Endothelial cell of umbilical vein (primary cell): Measurements from ENCODE around the gene SCP2. TPM values are rescaled to one million over a fixed set of nuclear protein-coding genes. Genes with fewer than 3 reads are reported as not detected.

Experiments
- BruUV-seq: library from RNA; stranded (reverse); fragments of 400-500 nt; replicated peaks from 2 replicates; lab custom pipeline; 2021; lab: Mats Ljungman, UMichigan
- CTCF ChIA-PET: fragments of 300-600, 350-600 bp; sonication (Branson Sonifier 250); formaldehyde crosslinking; loops from one replicate; lab custom pipeline; 2021; ENCODE audit warnings: antibody characterized with exemption, inconsistent platforms; lab: Charles Lee
- POLR2A ChIA-PET: fragments of 300-600, 350-600 bp; sonication (Branson Sonifier 250); formaldehyde crosslinking; loops from one replicate; lab custom pipeline; 2021; ENCODE audit warnings: antibody characterized with exemption, inconsistent platforms; lab: Charles Lee
- DNase-seq: peaks from one replicate; pipeline ENCODE4 v3.0.0-alpha.2; 2011; ENCODE audit warnings: low read depth, low spot score
- FAIRE-seq: peaks from 2 replicates; lab custom pipeline; 2011; peaks lifted over from hg19 to GRCh38; lab: Jason Lieb, UNC
- H2AFZ ChIP-seq: 2 replicates; pipeline ENCODE4 v1.6.0; 2012; ENCODE audit warnings: low read depth, low read length, control low read depth, inconsistent platforms
- H3K27ac ChIP-seq: 2 replicates; pipeline ENCODE4 v1.5.1; 2011; ENCODE audit warnings: low read depth, mild to moderate bottlenecking, control low read depth, low read length, moderate library complexity; ENCODE audit not compliant: insufficient read depth
- H3K27me3 ChIP-seq, 2 experiments: 2 replicates each; pipeline versions ENCODE4 v1.6.0 to v1.6.1; 2011; ENCODE audit warnings: low read length in 2 of 2, mixed read lengths in 1 of 2; ENCODE audit not compliant: control insufficient read depth in 2 of 2, insufficient read depth in 2 of 2
- H3K36me3 ChIP-seq, 2 experiments: 2 replicates in 1 of 2; 3 replicates in 1 of 2; pipeline ENCODE4 v1.5.1; 2011; ENCODE audit warnings: low read length in 2 of 2, mild to moderate bottlenecking in 1 of 2, moderate library complexity in 1 of 2; ENCODE audit not compliant: control insufficient read depth in 2 of 2, insufficient read depth in 2 of 2; ENCODE audit errors: extremely low read depth in 1 of 2
- H3K4me1 ChIP-seq: 3 replicates; pipeline ENCODE4 v1.5.1; 2011; ENCODE audit warnings: mild to moderate bottlenecking, low read length; ENCODE audit not compliant: control insufficient read depth, insufficient read depth; ENCODE audit errors: extremely low read depth
- H3K4me2 ChIP-seq: 2 replicates; pipeline ENCODE4 v1.6.1; 2011; ENCODE audit warnings: low read length, control low read depth, mixed read lengths; ENCODE audit not compliant: insufficient read depth
- H3K4me3 ChIP-seq, 3 experiments: fragments of 200-600 bp in 1 of 3; sonication (generic), shearing (Covaris generic) in 1 of 3; replicated peaks in 1 of 3; 2 replicates each; pipeline ENCODE4 v1.5.1; 2011 to 2016; ENCODE audit warnings: control low read depth in 3 of 3, low read length in 3 of 3, mild to moderate bottlenecking in 2 of 3, inconsistent platforms in 1 of 3, low read depth in 1 of 3, moderate library complexity in 1 of 3; ENCODE audit not compliant: insufficient read depth in 1 of 3
- H3K79me2 ChIP-seq: 2 replicates; pipeline ENCODE4 v1.6.0; 2012; ENCODE audit warnings: low read length, inconsistent platforms; ENCODE audit not compliant: control insufficient read depth, insufficient read depth
- H3K9ac ChIP-seq: replicated peaks from 2 replicates; pipeline ENCODE3; 2011; ENCODE audit warnings: low read length, control low read depth; ENCODE audit not compliant: insufficient read depth; ENCODE audit errors: extremely low read depth
- H3K9me1 ChIP-seq: replicated peaks from 3 replicates; pipeline ENCODE4 v1.6.0; 2011; ENCODE audit warnings: mild to moderate bottlenecking, low read length; ENCODE audit not compliant: control insufficient read depth, insufficient read depth; ENCODE audit errors: extremely low read depth
- H3K9me3 ChIP-seq: replicated peaks from 2 replicates; pipeline ENCODE4 v1.5.1; 2012; ENCODE audit warnings: low read length, inconsistent platforms; ENCODE audit not compliant: control insufficient read depth, insufficient read depth
- H4K20me1 ChIP-seq: replicated peaks from 2 replicates; pipeline ENCODE3; 2011; ENCODE audit warnings: mild to moderate bottlenecking, low read length; ENCODE audit not compliant: control insufficient read depth, insufficient read depth; ENCODE audit errors: extremely low read depth
- CTCF ChIP-seq, 2 donors: IDR thresholded peaks; 1 replicate in 1 of 2; 2 replicates in 1 of 2; pipeline ENCODE4 v1.5.1; 2011; ENCODE audit warnings: low read length in 2 of 2, mild to moderate bottlenecking in 2 of 2, moderate library complexity in 2 of 2, control low read depth in 1 of 2, inconsistent platforms in 1 of 2, low read depth in 1 of 2; ENCODE audit not compliant: insufficient read depth in 1 of 2; ENCODE audit errors: extremely low read depth in 1 of 2
- EZH2 ChIP-seq: IDR thresholded peaks from 2 replicates; pipeline ENCODE4 v1.6.1; 2012; ENCODE audit warnings: borderline replicate concordance, low read depth, mild to moderate bottlenecking, moderate library complexity, low read length, inconsistent platforms; ENCODE audit not compliant: severe bottlenecking
- FOS ChIP-seq: IDR thresholded peaks from 2 replicates; pipeline ENCODE4 v1.6.1; 2011; ENCODE audit warnings: mild to moderate bottlenecking, low read length, moderate library complexity, borderline replicate concordance; ENCODE audit not compliant: insufficient read depth
- GATA2 ChIP-seq: IDR thresholded peaks from 2 replicates; pipeline ENCODE4 v1.7.0; 2011; ENCODE audit warnings: low read depth, mild to moderate bottlenecking, moderate library complexity, mixed read lengths, low read length; ENCODE audit not compliant: insufficient read length, insufficient read depth
- JUN ChIP-seq: IDR thresholded peaks from 2 replicates; pipeline ENCODE4 v1.6.1; 2011; ENCODE audit warnings: borderline replicate concordance, low read depth; ENCODE audit not compliant: insufficient read length, insufficient read depth
- MAX ChIP-seq: IDR thresholded peaks from 2 replicates; pipeline ENCODE4 v1.6.1; 2011; ENCODE audit not compliant: insufficient read depth, insufficient read length
- MYC ChIP-seq: IDR thresholded peaks from one replicate; pipeline ENCODE4 v1.6.1; 2011; ENCODE audit warnings: mild to moderate bottlenecking, low read depth, low read length
- POLR2A ChIP-seq: IDR thresholded peaks from 2 replicates; pipeline ENCODE4 v1.6.1; 2012; ENCODE audit warnings: low read depth, mild to moderate bottlenecking, control low read depth, low read length
- POLR2AphosphoS5 ChIP-seq: IDR thresholded peaks from 2 replicates; pipeline ENCODE4 v1.6.1; 2012; ENCODE audit warnings: low read depth, mild to moderate bottlenecking, control low read depth, low read length, moderate library complexity; ENCODE audit not compliant: insufficient read depth
- dilution Hi-C: fragments of 300-500 bp; cut with MboI; formaldehyde crosslinking; loops from one replicate; pipeline ENCODE4 v1.15.0; 2019; ENCODE audit warnings: low sequenced_read_pairs; ENCODE audit not compliant: extremely low pct_ligation_motif_present
- intact Hi-C: fragments of 100-400 bp; cut with micrococcal nuclease; formaldehyde crosslinking; loops from one replicate; pipeline ENCODE4 v1.10.0; 2022
- polyA plus RNA-seq, 4 experiments: library from polyadenylated mRNA; depleted of rRNA in 3 of 4; stranded (reverse) in 3 of 4; unstranded in 1 of 4; fragments of >200 nt; gene quantifications; 2 replicates each; pipeline versions ENCODE4 v1.2.1 to v1.2.3, GENCODE V29; 2011 to 2012; ENCODE audit warnings: missing spikeins in 1 of 4
- total RNA-seq: library from RNA; stranded (reverse); gene quantifications from 2 replicates; pipeline ENCODE4 v1.2.3, GENCODE V29; 2021

SCP2 gene
- total and polyA plus RNA-seq, 2 donors (not counting 3 experiments of a cell fraction or from before 2014, with no cell fraction given), result 42.4 to 92.7 TPM

GRCh38 chr1:53091841-53092645, 165.0 kb downstream of the SCP2 start:
- Histone ChIP-seq H3K79me2 (no peaks in the 10 kb centered on the region), H3K4me3 (no peak overlapping the region), H3K27ac (no peak overlapping the region), H4K20me1 (no peaks in the 10 kb centered on the region), H3K9me3 (no peaks in the 10 kb centered on the region), H3K9me1 (no peaks in the 10 kb centered on the region), H3K9ac (no peak overlapping the region), H2AFZ (no peak overlapping the region), H3K27me3 (no peaks in the 10 kb centered on the region), H3K4me1 (no peaks in the 10 kb centered on the region), H3K36me3 (no peaks in the 10 kb centered on the region), H3K4me2 (no peak overlapping the region)
- dilution Hi-C loops (no loop called here), intact Hi-C loops (no loop called here)
- ChIA-PET CTCF (interaction anchor here (0.6 to 2.9 kb wide), 2 partner anchors 16 to 59 kb away, joined by 4 to 11 read pairs; no protein-coding TSS in a partner anchor), POLR2A (no interaction called here)
- TF ChIP-seq POLR2A (no peak), EZH2 (no peak), MAX (no peak), FOS (no peak), POLR2AphosphoS5 (no peak), CTCF (IDR thresholded peaks at IDR 0.05; ENCODE audit: extremely low read depth in 1 of 2, insufficient read depth in 1 of 2, low read depth in 1 of 2, low read length in 2 of 2) (no peak), MYC (no peak), GATA2 (no peak), JUN (no peak)
- FAIRE-seq (no peak), DNase-seq (no peak)
- BruUV-seq, result no TSS peak
